ENCODE data around the gene WDR27.

DNA sequence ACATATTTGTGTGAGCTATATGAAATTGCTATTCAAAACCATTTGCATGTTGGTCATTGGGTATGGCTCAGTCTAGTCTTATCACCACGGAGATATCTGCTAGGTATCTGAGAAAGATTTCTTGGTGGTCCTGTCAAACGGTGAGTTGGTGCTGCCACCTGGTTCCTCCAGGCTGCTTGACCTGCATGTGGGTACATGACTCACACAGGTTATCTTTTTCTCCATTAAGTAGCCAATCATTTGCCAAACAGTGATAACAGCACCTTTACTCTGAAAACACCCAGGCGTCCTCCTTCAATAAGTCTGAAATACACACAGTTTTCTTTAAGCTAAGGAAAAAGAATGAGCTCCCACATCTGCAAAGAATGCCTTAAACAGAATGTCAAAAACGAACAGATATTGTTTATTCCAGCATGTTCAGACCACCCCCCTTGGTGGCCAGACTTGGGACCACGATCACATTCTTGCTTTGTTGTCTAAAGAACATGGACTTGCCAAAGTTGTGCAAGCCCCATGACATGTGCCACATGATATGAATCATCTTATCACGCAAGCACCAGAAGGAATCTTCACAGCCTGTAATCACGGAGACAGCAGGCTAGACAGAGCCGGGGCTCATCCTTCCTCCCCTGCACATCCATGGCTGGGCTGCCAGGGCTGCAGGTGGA lies 247.5 kb downstream of the WDR27 start:
- TF ChIP-seq CTCF (conservative IDR thresholded peaks at IDR 0.05; ENCODE audit: low read length) (no peak), EZH2phosphoT487 (IDR thresholded peaks at IDR 0.05; ENCODE audit: borderline replicate concordance) (no peak)

Data from Loucy (cell line).